Duodenal mucosa (tissue), 2 donors: ENCODE measurements around the gene NKD1.
"Not testable (repeated sequence)": the region's sequence is repeated elsewhere in the genome, so short reads cannot be mapped to it uniquely, and the experiment has no call there.

Source experiments
- H3K27ac ChIP-seq: one replicate; pipeline ENCODE4 v1.7.0; 2013; ENCODE audit warnings: low read depth, low read length
- H3K27me3 ChIP-seq, 2 donors: one replicate each; pipeline ENCODE4 v1.7.0; 2013; ENCODE audit warnings: low read length in 2 of 2, control low read depth in 1 of 2; ENCODE audit not compliant: insufficient read depth in 2 of 2, control insufficient read depth in 1 of 2
- H3K36me3 ChIP-seq, 2 donors: one replicate each; pipeline ENCODE4 v1.7.0; 2013; ENCODE audit warnings: low read length in 2 of 2, control low read depth in 1 of 2; ENCODE audit not compliant: insufficient read depth in 2 of 2, control insufficient read depth in 1 of 2
- H3K4me1 ChIP-seq, 2 donors: one replicate each; pipeline ENCODE4 v1.7.0; 2013; ENCODE audit warnings: low read length in 2 of 2, control low read depth in 1 of 2; ENCODE audit not compliant: insufficient read depth in 2 of 2, control insufficient read depth in 1 of 2
- H3K4me3 ChIP-seq, 2 donors: one replicate each; pipeline ENCODE4 v1.7.0; 2013; ENCODE audit warnings: low read length in 2 of 2, low read depth in 1 of 2
- H3K9ac ChIP-seq, 2 donors: one replicate each; pipeline ENCODE4 v1.7.0; 2013; ENCODE audit warnings: low read length in 2 of 2, low read depth in 1 of 2
- H3K9me3 ChIP-seq, 2 donors: one replicate each; pipeline ENCODE4 v1.7.0; 2013; ENCODE audit warnings: low read length in 2 of 2, control low read depth in 1 of 2; ENCODE audit not compliant: control insufficient read depth in 1 of 2

The NKD1 gene

GRCh38 chr16:50576403-50577113, 28.4 kb downstream of the NKD1 start:
- no peaks in the 10 kb centered on the region for H3K27me3 ChIP-seq
- no peaks in the 10 kb centered on the region for H3K9me3 ChIP-seq
- no peaks in the 10 kb centered on the region for H3K4me1 ChIP-seq
- no peak overlapping the region for H3K9ac ChIP-seq
- no peak overlapping the region for H3K4me3 ChIP-seq
- no peaks in the 10 kb centered on the region for H3K36me3 ChIP-seq
- H3K27ac ChIP-seq = no peak overlapping the region

GRCh38 chr16:50578137-50578536, 29.9 kb downstream of the NKD1 start:
- H3K9ac ChIP-seq = no peak overlapping the region
- no peaks in the 10 kb centered on the region for H3K36me3 ChIP-seq
- no peaks in the 10 kb centered on the region for H3K4me1 ChIP-seq
- H3K27me3 ChIP-seq = no peaks in the 10 kb centered on the region
- no peak overlapping the region for H3K4me3 ChIP-seq
- no peak overlapping the region for H3K27ac ChIP-seq
- H3K9me3 ChIP-seq = no peaks in the 10 kb centered on the region

GRCh38 chr16:50579373-50579772, 31.2 kb downstream of the NKD1 start:
- H3K4me3 ChIP-seq, H3K9ac ChIP-seq, H3K4me1 ChIP-seq, H3K27ac ChIP-seq, H3K27me3 ChIP-seq, H3K36me3 ChIP-seq, H3K9me3 ChIP-seq: not testable (repeated sequence)

- Histone ChIP-seq H3K4me3 (no peak overlapping the region), H3K27me3 (no peaks in the 10 kb centered on the region), H3K9ac (no peak overlapping the region), H3K9me3 (no peaks in the 10 kb centered on the region), H3K4me1 (peaks cover 0 to under 1% of the 10 kb centered on the region in 2 donors), H3K27ac (no peak overlapping the region), H3K36me3 (no peaks in the 10 kb centered on the region)
Observed at GRCh38 chr16:50580180-50580798, 32.1 kb downstream of the NKD1 start.

- no peak overlapping the region for H3K4me3 ChIP-seq
- H3K27me3 ChIP-seq = no peaks in the 10 kb centered on the region
- H3K4me1 ChIP-seq = peaks cover 0 to 8% of the 10 kb centered on the region in 2 donors
- H3K9ac ChIP-seq = no peak overlapping the region
- H3K27ac ChIP-seq = no peak overlapping the region
- no peaks in the 10 kb centered on the region for H3K36me3 ChIP-seq
- no peaks in the 10 kb centered on the region for H3K9me3 ChIP-seq
Observed at GRCh38 chr16:50581845-50582244, 33.6 kb downstream of the NKD1 start.

- Histone ChIP-seq H3K27ac (no peak overlapping the region), H3K36me3 (no peaks in the 10 kb centered on the region), H3K27me3 (no peaks in the 10 kb centered on the region), H3K4me1 (peaks cover 0 to 8% of the 10 kb centered on the region in 2 donors), H3K4me3 (no peak overlapping the region), H3K9me3 (no peaks in the 10 kb centered on the region), H3K9ac (no peak overlapping the region)
Observed at GRCh38 chr16:50583211-50583610, 35.0 kb downstream of the NKD1 start.

GRCh38 chr16:50584033-50584722, 36.0 kb downstream of the NKD1 start:
- Histone ChIP-seq H3K27me3 (no peaks in the 10 kb centered on the region), H3K9ac (no peak overlapping the region), H3K36me3 (no peaks in the 10 kb centered on the region), H3K4me3 (no peak overlapping the region), H3K9me3 (no peaks in the 10 kb centered on the region), H3K27ac (no peak overlapping the region), H3K4me1 (peaks cover 0 to 8% of the 10 kb centered on the region in 2 donors)

GRCh38 chr16:50585331-50585776, 37.2 kb downstream of the NKD1 start:
- H3K27ac ChIP-seq = no peak overlapping the region
- H3K9ac ChIP-seq = no peak overlapping the region
- H3K9me3 ChIP-seq = no peaks in the 10 kb centered on the region

GRCh38 chr16:50587543-50587942, 39.3 kb downstream of the NKD1 start:
- H3K9me3 ChIP-seq = no peaks in the 10 kb centered on the region
- H3K4me1 ChIP-seq = peaks cover 0 to 11% of the 10 kb centered on the region in 2 donors
- H3K27me3 ChIP-seq = no peaks in the 10 kb centered on the region
- H3K36me3 ChIP-seq = no peaks in the 10 kb centered on the region
- H3K9ac ChIP-seq = no peak overlapping the region
- no peak overlapping the region for H3K27ac ChIP-seq
- no peak overlapping the region for H3K4me3 ChIP-seq

More at GRCh38 chr16:50585331-50585776, 37.2 kb downstream of the NKD1 start:
- H3K4me3 ChIP-seq = no peak overlapping the region
- H3K4me1 ChIP-seq = peaks cover 0 to 8% of the 10 kb centered on the region in 2 donors
- no peaks in the 10 kb centered on the region for H3K27me3 ChIP-seq
- H3K36me3 ChIP-seq = no peaks in the 10 kb centered on the region

GRCh38 chr16:50588276-50588675, 40.1 kb downstream of the NKD1 start:
- Histone ChIP-seq H3K4me3 (no peak overlapping the region), H3K27me3 (no peaks in the 10 kb centered on the region), H3K27ac (no peak overlapping the region), H3K9ac (no peak overlapping the region), H3K4me1 (peaks cover 0 to 11% of the 10 kb centered on the region in 2 donors), H3K36me3 (no peaks in the 10 kb centered on the region), H3K9me3 (no peaks in the 10 kb centered on the region)
